GM19239 (cell line): Measurements from ENCODE around the gene PPP3CA.

Source experiments
- DNase-seq: peaks from one replicate; pipeline ENCODE4 v3.0.0; 2011; ENCODE audit warnings: low spot score; ENCODE audit not compliant: insufficient read length
- FAIRE-seq: peaks from 2 replicates; lab custom pipeline; 2011; peaks lifted over from hg19 to GRCh38; lab: Jason Lieb, UNC

Gene PPP3CA

DNA sequence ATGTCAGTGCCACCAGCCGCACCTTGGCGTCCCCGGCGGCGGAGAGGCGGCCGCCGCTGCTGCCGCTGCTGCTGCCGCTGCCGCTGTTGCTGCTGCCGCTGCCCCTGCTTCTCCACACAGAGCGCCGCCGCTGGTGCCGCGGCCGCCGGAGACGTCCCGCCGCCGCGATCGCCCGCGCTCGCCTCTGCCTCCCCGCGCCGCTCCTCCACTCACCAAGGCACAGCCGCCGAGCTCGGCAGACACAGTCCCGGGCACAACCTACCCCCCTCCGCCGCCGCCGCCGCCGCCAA is at the start of gene PPP3CA:
Gene PPP3CA, minus strand, starts transcription at position 260 of the 290 bp plus-strand sequence.
- FAIRE-seq (no peak), DNase-seq (no peak)

DNA sequence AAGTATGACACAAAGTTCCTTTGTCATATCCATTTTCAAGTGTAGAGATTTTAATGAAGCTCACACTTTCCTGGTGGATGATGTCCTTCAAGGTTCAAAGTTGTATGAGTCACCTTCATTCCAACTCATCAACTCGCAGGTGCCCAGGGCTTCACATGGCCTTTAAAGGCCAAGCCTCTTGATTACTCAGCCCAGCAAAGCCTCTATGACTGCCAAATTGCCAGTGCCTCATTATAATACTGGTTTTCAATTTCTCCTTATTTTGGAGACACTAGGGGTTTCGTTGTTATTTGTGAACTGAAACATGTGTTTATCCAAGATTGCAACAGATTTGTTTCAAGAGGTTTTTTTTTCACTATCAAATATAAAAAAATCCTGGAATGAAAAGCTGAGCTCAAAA is 45.9 kb upstream of the PPP3CA start:
- DNase-seq = no peak
- FAIRE-seq = no peak

DNA sequence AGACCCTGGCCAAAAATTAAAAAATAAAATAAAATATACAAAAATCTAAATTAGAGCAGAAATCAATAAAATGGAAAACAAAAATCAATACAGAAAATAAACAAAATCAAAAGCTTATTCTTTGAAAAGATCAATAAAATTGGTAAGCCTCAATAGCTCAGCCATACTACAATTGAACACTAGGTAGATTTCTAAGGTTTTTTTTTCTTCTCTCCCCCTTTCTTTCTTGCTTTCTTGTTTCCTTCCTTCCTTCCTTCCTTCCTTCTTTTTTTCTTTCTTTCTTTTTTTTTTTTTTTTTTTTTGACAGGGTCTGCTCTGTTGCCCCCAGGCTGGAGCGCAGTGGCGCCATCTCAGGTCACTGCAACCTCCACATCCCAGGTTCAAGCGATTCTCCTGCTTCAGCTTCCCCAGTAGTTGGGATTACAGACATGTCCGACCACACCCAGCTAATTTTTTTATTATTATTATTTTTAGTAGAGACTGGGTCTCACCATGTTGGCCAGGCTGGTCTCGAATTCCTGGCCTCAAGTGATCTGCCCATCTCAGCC is 23.4 kb upstream of the PPP3CA start:
- DNase-seq (no peak), FAIRE-seq (no peak)

DNA sequence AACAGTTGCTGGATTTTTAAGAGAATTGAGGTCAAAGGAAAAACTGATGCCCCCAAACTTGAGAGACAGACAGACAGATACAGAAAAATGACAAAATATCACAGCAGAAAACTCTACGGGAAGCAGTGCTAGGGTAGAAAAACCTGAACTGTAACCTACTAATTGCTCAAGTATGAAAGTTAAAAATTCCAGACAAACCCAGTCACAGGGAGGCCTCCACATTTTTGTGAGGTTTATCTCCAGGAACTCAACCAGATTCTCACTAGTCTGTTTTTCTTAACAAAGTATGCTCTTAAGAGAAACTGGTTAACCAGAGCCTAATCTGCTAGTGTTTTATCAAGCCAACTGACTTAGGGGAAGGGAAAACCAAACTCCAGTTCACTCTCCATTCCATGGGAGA is 19.9 kb upstream of the PPP3CA start:
- DNase-seq = no peak
- no peak for FAIRE-seq

DNA sequence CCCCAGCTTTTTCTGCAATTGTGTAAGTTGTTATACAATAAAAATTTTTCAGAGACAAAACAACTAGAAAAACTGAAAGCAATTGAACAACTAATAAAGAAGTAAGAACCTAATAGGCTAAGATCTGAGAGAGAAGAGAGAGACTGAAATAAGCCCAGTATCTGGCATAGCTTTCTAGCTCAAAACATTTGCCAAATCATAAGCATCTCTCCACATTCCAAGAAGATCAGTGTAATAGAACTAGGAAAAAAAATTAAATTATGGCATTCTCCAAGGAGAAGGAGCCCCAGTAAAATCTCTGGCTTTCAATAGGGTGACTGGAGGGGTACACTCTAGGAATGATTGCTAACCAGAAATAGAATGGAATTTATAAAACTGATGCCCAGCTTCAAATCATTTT is 19.0 kb upstream of the PPP3CA start:
- no peak for FAIRE-seq
- no peak for DNase-seq

DNA sequence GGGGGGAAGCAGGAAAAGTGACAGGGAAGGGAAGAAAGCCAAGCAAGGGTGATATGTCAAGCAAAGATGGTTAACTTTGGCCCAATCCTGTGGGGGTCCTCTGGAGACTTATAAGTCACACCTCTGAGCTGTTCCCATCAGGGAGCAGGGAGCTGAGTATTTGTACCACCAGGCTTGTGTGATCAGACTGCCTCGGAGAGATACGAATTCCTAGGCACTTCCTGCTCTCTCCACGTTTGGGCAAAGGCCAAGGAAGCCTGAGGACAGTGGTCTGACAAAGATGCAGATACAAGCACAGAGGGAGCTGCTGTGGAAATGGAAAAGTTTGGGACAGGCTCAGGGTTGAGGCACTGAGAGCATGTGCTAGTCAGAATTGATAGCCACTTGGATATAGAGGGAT is 10.4 kb upstream of the PPP3CA start:
- DNase-seq (no peak), FAIRE-seq (no peak)

DNA sequence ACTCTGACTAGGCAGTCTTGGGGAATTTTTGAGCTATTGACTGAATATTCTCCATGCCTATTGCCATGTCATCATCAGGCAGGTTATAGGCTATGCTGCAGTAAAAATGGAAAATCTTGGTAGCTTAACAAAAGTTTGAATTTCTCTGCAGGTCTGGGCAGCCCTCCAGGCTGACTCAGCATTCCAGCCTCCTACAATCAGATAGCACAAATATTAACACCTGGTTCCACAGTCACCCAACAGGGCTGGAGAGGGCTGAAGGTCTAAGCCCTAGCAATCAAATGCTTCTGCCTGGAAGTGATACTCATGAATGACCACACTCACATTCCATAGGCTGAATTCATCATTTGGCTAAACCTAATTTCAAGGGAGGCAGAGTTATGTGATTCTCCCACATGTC is 9.6 kb upstream of the PPP3CA start:
- FAIRE-seq (no peak), DNase-seq (no peak)

DNA sequence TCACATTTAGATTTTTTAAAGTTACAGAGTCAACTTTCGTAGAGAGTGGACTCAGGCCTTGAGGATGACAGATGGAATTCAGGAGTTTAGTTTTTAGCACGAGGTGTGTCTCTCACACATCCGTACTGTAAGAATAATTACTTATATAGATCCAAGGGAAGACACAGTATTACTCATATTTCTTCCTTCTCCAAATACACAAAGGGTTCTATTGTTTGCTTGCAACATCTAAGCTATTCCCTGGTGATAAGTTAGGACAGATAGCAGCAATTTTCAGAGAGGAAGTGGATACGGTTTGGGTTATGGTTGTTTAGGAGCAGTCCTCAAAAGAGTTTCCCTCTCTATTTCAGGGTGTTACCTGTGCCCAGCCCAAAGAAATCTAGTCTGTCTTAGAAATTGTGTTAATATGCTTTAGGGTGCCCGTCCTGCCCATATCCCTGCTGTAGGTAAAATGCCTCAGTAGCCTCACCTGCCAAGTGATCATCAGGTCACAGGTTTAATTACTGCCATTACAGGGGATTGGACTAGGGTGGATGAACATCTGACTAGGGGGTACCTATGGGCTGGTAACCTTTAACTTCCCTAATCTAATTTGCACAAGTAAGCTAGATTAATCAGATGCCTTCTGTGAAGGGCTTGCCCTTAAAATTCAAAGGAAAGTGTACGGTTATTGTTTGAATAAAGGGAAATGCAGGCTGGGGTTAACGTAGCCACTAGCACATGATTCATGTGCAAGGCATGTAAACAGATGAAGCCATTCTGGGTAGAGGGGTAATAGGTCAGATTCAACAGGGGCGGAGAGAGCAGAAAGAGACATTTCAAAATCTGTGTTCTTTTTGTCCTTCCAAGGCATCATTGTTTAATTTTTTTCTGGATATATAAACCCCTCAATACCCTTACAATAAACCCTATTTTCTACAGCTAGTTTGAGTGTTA is 8.7 kb upstream of the PPP3CA start:
- DNase-seq (no peak), FAIRE-seq (peak; percentile 71)

DNA sequence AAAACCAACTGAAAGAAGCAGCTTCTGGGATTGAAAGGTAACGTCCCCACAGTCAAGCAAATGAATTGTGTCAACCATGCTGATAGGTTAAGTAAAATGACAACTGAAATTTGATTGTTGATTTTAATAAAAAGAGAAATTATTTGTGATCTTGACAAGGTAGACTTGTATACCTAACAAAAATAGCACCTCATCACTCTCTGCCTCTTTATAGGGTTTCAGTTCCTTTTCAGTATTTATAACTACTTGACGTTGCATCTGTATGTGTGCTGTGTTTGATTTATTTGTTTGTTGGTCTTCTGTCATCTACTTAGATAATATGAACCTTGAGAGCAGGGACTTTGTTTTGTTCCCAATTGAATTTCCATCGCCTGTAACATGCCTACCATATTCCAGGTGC is 7.9 kb upstream of the PPP3CA start:
- DNase-seq = no peak

DNA sequence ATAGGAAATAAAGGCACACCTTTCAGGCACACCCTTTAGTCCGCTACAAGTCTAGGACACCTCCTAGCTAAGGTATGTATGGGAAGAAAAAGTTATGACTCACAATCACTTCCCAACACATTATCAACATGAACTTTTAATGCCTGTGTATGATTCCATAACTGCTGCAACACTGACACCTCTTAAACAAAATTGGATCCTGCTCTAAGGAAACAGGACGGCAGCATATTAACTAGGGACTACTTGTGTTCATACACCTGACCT is 2.4 kb upstream of the PPP3CA start:
- FAIRE-seq (no peak), DNase-seq (no peak)

More for the DNA sequence above, 7.9 kb upstream of the PPP3CA start:
- FAIRE-seq = peak; percentile 84

DNA sequence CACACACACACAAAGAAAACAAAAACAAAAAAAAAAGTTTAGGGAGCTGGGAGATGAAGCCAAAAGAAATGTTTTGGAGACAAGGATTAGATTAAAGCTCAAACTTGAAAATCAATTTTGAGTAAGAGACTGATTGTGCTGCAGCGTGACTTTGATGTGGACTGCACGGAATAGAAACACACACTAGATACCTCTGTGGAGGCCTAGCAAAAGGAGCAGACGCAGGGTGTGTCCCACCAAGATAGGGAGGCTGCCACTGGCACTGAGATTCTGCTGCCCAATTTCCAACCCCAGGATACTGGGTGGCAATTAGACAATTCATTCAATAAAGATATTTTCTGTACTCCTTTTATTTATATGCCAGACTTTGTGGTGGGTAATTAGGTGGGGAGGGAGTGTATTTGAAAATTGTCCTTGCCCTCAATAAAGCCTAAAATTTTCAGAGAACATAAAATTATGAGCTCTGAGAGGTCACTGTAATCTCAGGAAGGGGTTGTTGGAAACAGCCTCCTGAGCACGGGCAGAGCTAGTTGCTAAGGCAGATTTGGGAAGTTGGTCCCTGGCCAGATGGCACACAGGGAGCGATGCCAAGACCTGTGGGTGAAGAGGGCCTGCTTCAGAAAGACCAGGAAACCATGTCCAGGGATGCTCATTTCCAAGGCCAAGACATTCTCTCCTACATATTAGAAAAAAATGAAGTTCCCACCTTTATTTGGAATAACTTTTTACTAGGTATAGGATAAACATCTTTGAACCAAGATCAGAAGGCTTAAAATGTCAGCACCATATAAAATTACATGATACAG is 1.9 kb upstream of the PPP3CA start:
- DNase-seq (no peak), FAIRE-seq (no peak)

DNA sequence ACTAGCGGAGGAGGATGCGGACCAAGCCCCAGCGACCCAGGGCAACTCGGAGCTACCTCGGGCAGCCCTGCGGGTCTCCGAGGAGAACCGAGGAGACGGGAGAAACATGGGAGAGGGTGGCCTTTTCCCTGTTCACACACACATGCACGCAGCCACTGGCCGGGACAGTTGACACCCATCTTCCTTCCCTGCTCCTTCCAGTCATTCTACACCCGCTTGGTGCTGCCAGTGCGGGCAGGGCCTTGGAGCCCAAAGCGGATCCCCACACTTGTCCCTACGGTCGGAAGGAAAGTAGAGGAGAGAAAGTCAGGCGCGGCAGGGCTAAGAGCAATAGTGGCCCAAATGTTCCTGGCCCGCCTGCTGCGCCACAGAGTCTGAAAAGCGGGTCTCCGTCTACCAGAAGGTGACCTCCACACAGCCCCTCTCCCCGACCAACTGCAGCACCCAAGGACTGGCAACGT is 1.1 kb upstream of the PPP3CA start:
- no peak for DNase-seq

DNA sequence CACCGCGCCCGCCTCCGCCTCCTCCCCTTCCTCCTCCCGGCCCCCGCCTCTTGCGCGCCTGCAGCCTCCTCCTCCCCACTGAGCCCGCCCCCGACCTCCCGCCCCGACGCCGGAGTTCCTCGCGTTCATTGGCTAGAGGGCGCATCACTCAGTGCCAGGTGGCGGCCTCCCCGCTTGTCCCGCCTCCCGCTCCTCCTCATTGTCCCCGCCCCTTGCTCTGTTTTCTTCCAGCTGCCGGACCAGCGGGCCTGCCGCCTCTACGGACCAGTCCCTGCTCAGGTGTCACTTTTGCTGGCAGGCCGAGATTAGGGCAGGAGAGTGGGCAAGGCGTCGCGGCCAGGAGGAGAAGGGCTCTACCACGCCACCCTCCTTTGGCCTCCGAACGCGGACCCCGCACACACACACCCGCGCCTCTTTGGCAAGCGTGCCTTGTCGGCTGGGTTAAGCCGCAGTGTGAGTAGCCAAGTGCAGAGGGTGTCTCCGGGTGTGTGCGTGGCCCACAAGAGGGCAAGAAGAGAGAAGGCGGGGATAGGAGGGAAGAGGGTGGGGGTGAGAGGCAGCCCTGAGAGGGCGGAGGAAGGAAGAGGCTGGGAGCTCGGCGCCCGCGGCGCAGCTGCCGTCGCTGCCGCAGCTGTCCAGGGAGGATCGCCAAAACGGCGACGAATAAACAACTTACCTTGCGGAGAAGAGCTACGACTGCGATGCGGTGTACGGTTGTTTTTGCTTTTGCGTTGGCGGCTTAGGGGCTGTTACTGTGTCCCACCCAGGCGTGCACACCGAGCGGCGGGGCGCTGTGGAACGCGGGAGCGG is 436 bp upstream of the PPP3CA start:
- DNase-seq = peak; percentile 67
- peak; percentile 85 for FAIRE-seq

More for the DNA sequence above, 1.1 kb upstream of the PPP3CA start:
- no peak for FAIRE-seq

DNA sequence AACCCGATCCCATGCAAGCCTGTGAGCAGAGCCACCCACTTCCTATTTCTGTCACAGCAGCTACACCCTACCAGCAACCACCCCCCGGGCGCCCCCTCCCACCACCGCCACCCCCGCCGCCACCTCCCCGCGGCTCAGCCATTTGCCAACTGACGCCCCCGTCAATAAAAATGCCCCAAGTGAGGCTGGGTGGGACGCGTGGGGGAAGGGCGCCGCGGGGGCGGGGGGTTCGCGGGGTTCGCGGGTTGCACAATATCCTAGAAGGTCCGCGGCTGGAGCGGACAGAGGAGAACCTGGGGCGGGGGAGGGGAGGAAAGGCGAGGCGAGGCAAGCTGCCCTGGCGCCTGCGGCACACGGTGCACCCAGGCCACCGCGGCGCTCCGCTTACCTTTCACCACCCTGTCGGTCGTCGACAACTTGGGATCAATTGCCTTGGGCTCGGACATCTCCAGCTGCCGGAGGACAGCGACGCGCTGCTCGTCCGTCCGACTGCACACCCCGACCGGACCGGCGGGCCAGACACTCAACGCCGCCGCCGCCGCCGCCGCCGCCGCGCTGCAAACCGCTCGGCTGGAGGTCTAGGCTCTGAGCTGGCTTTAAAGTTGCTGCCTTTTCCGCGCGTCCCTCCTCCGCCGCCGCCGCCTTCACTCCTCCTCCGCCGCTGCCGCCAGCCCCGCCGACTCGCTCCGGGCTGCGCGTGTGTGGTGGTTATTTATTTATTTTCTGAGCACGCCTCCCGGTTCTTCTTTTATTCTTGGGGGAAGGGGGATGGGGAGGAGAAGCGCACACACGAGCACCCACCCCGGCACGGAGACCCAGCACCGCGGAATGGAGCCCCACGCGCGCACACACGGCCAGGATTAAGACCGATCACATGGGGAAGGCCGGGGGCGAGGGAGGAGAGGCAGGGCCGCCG is 717 bp downstream of the PPP3CA start:
- DNase-seq = no peak
- no peak for FAIRE-seq

DNA sequence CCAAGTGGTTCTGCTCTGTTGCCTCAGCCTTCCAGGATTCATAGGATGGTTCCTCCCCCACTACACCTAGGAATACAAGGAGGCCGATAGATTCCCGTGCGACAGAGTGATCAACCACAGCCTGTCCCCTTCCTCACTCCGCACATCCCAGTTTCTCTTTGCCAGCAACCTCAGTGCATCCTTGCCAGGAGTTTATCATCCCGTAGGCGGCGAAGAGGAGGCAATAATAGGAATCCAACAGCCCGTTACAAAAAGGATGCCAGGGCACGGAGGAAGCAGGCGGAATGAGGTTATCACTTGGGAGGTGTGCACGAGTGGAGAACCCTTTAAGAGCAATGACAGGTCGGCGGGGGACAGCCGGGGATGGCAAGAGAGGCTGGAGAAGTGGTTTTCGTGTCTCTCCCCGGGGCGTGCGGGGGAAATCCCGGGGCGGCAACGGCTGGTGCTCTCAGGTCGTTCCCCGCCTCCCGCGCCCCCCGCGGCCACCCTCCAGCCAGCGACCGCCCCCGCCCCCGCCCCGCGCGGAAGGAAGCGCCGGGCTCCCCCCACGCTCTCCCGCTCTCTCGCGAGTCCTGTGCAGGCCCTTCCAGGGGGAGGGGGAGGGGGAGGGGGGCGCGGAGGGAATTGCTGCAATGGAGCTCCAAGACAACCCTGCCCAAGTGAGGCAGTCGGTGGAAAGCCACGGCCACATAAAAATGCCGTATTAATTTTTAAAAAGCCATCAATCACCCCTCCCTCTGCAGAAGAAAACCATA is 1.6 kb downstream of the PPP3CA start:
- DNase-seq (peak; percentile 20), FAIRE-seq (no peak)

DNA sequence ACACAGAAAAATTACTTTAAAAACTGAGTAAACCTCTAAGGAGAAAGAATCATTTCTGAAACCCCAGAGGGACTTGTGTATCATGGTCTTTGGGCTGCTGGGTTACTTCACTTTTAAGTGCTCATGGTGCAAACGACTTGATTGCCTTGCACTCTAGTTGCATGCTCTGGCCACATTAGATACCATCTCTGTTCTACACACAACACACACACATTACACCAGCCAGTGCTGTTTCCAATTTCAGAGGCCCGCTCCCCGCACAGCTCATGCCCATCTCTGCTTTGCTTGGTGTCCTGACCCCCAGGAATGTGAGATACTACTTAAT is 2.1 kb downstream of the PPP3CA start:
- peak; percentile 91 for FAIRE-seq
- DNase-seq = no peak

DNA sequence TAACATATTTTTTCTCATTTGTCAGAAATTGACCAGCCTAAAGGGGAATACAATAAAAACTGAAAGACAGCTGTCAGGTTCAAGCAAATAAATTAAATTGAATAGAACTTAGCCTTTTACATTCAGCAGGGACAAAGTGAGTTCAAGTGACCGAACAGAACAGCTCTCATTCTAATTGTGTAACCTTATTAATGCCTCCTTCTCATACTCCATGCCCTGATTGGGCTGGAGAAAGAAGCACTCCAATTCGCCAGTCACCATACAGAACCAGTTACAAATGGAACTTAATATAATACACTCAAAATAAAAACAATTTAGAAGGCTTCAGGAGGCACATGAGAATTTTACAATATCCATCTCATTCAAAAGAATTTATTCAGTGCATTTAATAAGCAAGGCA is 8.0 kb downstream of the PPP3CA start:
- DNase-seq = no peak
- no peak for FAIRE-seq

DNA sequence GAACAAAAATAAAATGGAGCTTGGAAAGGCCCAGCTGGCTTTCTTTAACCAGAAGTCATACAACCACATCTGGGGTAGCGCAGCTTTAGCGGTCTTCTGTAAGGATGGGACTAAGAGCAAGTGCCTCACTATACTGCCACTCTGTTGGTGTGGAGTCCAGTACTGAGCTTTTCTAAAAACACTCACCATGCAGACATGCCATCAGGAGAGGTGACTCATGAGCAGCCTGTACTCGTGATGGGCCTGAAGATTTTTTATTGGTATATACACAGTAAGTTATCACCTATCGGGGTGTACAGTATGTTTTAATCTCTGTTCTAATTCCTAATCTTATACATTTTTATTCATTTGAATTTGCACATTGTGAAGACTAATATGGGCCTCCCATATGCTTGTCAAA is 9.6 kb downstream of the PPP3CA start:
- DNase-seq = no peak

More for the DNA sequence above, 9.6 kb downstream of the PPP3CA start:
- FAIRE-seq = peak; percentile 76
